Right lobe of liver (tissue), 6 donors: ENCODE measurements around the gene OR51S1. TPM values are rescaled to one million over a fixed set of nuclear protein-coding genes. Genes with fewer than 3 reads are reported as not detected.

ENCODE experiments used
- ATAC-seq, 4 donors: fragments of 200-7000 bp; cut with Tn5 transposase; one replicate each; pipeline ENCODE4 v1.9.1; 2020; ENCODE audit warnings: mild to moderate bottlenecking in 4 of 4, moderate library complexity in 4 of 4
- DNase-seq, 3 donors: peaks; one replicate each; pipeline ENCODE4 v3.0.0-alpha.2; 2020
- H3K27ac ChIP-seq, 3 donors: fragments of 200-600 bp; one replicate each; pipeline ENCODE4 v1.8.0; 2022
- H3K27me3 ChIP-seq, 2 donors: fragments of 200-600 bp; one replicate each; pipeline ENCODE4 v1.8.0; 2022
- H3K36me3 ChIP-seq, 4 donors: fragments of 200-600 bp; sonication (generic) in 1 of 4; one replicate each; pipeline versions ENCODE4 v1.5.1 to v1.8.0; 2017 to 2022; ENCODE audit warnings: control low read depth in 1 of 4
- H3K4me1 ChIP-seq, 4 donors: fragments of 200-600 bp; sonication (generic) in 1 of 4; one replicate each; pipeline versions ENCODE4 v1.5.1 to v1.8.0; 2017 to 2022; ENCODE audit warnings: control low read depth in 1 of 4
- H3K4me3 ChIP-seq, 3 donors: fragments of 200-600 bp; one replicate each; pipeline ENCODE4 v1.8.0; 2022
- H3K9me3 ChIP-seq, 4 donors: fragments of 200-600 bp; sonication (generic) in 1 of 4; one replicate each; pipeline versions ENCODE4 v1.5.1 to v1.8.0; 2017 to 2022; ENCODE audit warnings: control low read depth in 1 of 4
- POLR2A ChIP-seq: fragments of 450-650 bp; IDR thresholded peaks from one replicate; pipeline ENCODE4 v1.6.1; 2017; ENCODE audit warnings: antibody characterized with exemption, mild to moderate bottlenecking
- WGBS: methylation state at CpG from one replicate; pipeline ENCODE4 v1.1.6; 2018; ENCODE audit warnings: low coverage, low lambda C conversion rate; ENCODE audit not compliant: insufficient coverage; ENCODE audit errors: missing lambda C conversion rate; 5-methylcytosine and 5-hydroxymethylcytosine counted together
- intact Hi-C, 2 donors: fragments of 100-400 bp; cut with DNase I; formaldehyde crosslinking; loops; one replicate each; pipeline versions ENCODE4 v1.11.2 to v1.14.1; 2022
- total RNA-seq, 6 experiments: library from RNA; depleted of rRNA in 2 of 6; stranded (reverse); fragments of >200 nt in 2 of 6; fragmentation: NEBNext Ultra II Directional in 3 of 6; extraction: Animal tissue kit (Norgen Biotek cat#: 25700) in 3 of 6; gene quantifications; one replicate each; pipeline versions ENCODE4 v1.1.0 to v1.2.4, GENCODE V29; 2016 to 2023
- TF ChIP-seq, protein P1 (sequence below), 4 donors: fragments of 200-600 bp in 3 of 4; fragments of 450-650 bp in 1 of 4; IDR thresholded peaks; one replicate each; pipeline versions ENCODE4 v1.5.1 to v1.8.0; 2016 to 2022; ENCODE audit warnings: antibody characterized with exemption in 4 of 4, mild to moderate bottlenecking in 2 of 4
- donor health status: DM: no; HTN: yes; CAD: no.
- donor health status: DM: no; HTN: no; CAD: no.
- donor health status: DM: no; HTN: no; CAD: no.
- donor health status: DM: no; HTN: yes; CAD: no.
- donor health status: DM: no; HTN: yes; CAD: no.

The OR51S1 gene
- total RNA-seq, 6 experiments from 2014 or later = not detected

GRCh38 chr11:4851033-4851432, 2.0 kb upstream of the OR51S1 start:
- H3K36me3 ChIP-seq = no peaks in the 10 kb centered on the region
- 7% methylated on average over 4 of the region's 4 CpGs for WGBS
- no peak overlapping the region for H3K4me3 ChIP-seq
- intact Hi-C loops = no loop called here
- TF ChIP-seq, protein P1, sequence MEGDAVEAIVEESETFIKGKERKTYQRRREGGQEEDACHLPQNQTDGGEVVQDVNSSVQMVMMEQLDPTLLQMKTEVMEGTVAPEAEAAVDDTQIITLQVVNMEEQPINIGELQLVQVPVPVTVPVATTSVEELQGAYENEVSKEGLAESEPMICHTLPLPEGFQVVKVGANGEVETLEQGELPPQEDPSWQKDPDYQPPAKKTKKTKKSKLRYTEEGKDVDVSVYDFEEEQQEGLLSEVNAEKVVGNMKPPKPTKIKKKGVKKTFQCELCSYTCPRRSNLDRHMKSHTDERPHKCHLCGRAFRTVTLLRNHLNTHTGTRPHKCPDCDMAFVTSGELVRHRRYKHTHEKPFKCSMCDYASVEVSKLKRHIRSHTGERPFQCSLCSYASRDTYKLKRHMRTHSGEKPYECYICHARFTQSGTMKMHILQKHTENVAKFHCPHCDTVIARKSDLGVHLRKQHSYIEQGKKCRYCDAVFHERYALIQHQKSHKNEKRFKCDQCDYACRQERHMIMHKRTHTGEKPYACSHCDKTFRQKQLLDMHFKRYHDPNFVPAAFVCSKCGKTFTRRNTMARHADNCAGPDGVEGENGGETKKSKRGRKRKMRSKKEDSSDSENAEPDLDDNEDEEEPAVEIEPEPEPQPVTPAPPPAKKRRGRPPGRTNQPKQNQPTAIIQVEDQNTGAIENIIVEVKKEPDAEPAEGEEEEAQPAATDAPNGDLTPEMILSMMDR (IDR thresholded peaks at IDR 0.05) = no peak
- TF ChIP-seq POLR2A = no peak
- no peak overlapping the region for H3K27ac ChIP-seq
- H3K4me1 ChIP-seq = no peaks in the 10 kb centered on the region
- peak in 1 of 3 donors; percentile 21 for DNase-seq
- ATAC-seq = peak in 2 of 4 donors; percentile 33 to 85
- no peaks in the 10 kb centered on the region for H3K27me3 ChIP-seq
- no peaks in the 10 kb centered on the region for H3K9me3 ChIP-seq

GRCh38 chr11:4839851-4840549, 9.0 kb downstream of the OR51S1 start:
- Histone ChIP-seq H3K4me1 (no peaks in the 10 kb centered on the region), H3K27me3 (no peaks in the 10 kb centered on the region), H3K9me3 (no peaks in the 10 kb centered on the region), H3K4me3 (no peak overlapping the region), H3K36me3 (no peaks in the 10 kb centered on the region), H3K27ac (no peak overlapping the region)
- TF ChIP-seq POLR2A = no peak
- TF ChIP-seq, protein P1 (IDR thresholded peaks at IDR 0.05) = no peak
- ATAC-seq (peak in 1 of 4 donors; percentile 84), DNase-seq (peak in 1 of 3 donors; percentile 35)
- whole genome bisulfite sequencing = 58% methylated on average over 2 of the region's 2 CpGs
- intact Hi-C loops = no loop called here

DNA sequence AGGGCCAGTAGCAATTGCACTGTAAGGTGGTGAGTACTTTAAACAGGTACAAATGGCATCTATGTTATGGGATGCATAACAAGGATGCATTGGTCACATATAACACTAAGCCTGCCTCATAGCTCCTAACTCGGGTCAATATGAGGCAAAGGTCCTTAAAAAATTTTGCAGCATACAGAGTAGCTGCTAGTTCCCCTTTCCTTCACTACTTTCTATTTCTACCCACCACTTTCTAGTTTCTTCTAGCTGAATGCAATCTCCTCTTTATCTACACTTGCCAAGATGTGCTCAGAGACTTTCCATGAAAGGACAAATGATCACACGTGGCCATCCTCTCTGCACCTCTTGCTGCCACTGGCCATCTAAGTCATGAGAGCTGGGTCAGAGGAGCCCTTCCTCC, 18.1 kb downstream of the OR51S1 start:
- Histone ChIP-seq H3K27ac (no peak overlapping the region), H3K36me3 (no peaks in the 10 kb centered on the region), H3K27me3 (no peaks in the 10 kb centered on the region), H3K9me3 (no peaks in the 10 kb centered on the region), H3K4me3 (no peak overlapping the region), H3K4me1 (no peaks in the 10 kb centered on the region)
- intact Hi-C loops = no loop called here
- WGBS = 19% methylated on average over 2 of the region's 2 CpGs
- ATAC-seq = no peak
- DNase-seq = no peak
- TF ChIP-seq, protein P1 (IDR thresholded peaks at IDR 0.05) = no peak
- TF ChIP-seq POLR2A = no peak

- no peaks in the 10 kb centered on the region for H3K27me3 ChIP-seq
- no peak overlapping the region for H3K27ac ChIP-seq
- 17% methylated on average over 1 of the region's 1 CpG for WGBS
- H3K4me3 ChIP-seq = no peak overlapping the region
- TF ChIP-seq, protein P1 (IDR thresholded peaks at IDR 0.05) = no peak
- no peak for TF ChIP-seq POLR2A
- H3K36me3 ChIP-seq = no peaks in the 10 kb centered on the region
- H3K4me1 ChIP-seq = no peaks in the 10 kb centered on the region
- ATAC-seq (no peak), DNase-seq (no peak)
- H3K9me3 ChIP-seq = no peaks in the 10 kb centered on the region
- intact Hi-C loops = no loop called here
Observed at GRCh38 chr11:4830346-4830745, 18.7 kb downstream of the OR51S1 start.
